H1 (cell line): ENCODE data around the gene MTIF2. TPM values are rescaled to one million over a fixed set of nuclear protein-coding genes. Genes with fewer than 3 reads are reported as not detected.

ENCODE experiments used
- CTCF ChIA-PET: fragments of 300-600 bp; sonication (Branson Sonifier 250); formaldehyde crosslinking; loops from one replicate; lab custom pipeline; 2021; ENCODE audit not compliant: partially characterized antibody; lab: Charles Lee
- POLR2A ChIA-PET: fragments of 300-600 bp; sonication (Branson Sonifier 250); formaldehyde crosslinking; loops from one replicate; lab custom pipeline; 2021; ENCODE audit warnings: inconsistent platforms; ENCODE audit not compliant: partially characterized antibody; lab: Charles Lee
- DNase-seq, 2 experiments: peaks; one replicate each; pipeline versions ENCODE4 v3.0.0 to v3.0.0-alpha.2; 2010 to 2022; ENCODE audit warnings: low spot score in 2 of 2, low read depth in 1 of 2, mixed read lengths in 1 of 2
- FAIRE-seq: peaks from 2 replicates; lab custom pipeline; 2011; peaks lifted over from hg19 to GRCh38; lab: Jason Lieb, UNC
- H2AFZ ChIP-seq: 2 replicates; pipeline ENCODE4 v1.8.1; 2012; ENCODE audit warnings: low read length, inconsistent platforms
- H2AK5ac ChIP-seq: 2 replicates; pipeline ENCODE4 v1.6.1; 2013; ENCODE audit warnings: low read depth, low read length
- H2BK120ac ChIP-seq: replicated peaks from 2 replicates; pipeline ENCODE3; 2013; ENCODE audit warnings: low read depth, low read length, inconsistent platforms
- H2BK12ac ChIP-seq: 2 replicates; pipeline ENCODE4 v1.6.1; 2013; ENCODE audit warnings: low read depth, low read length
- H2BK15ac ChIP-seq: 2 replicates; pipeline ENCODE4 v1.6.1; 2013; ENCODE audit warnings: low read length
- H2BK20ac ChIP-seq: 2 replicates; pipeline ENCODE4 v1.6.1; 2013; ENCODE audit warnings: low read length
- H2BK5ac ChIP-seq: 2 replicates; pipeline ENCODE4 v1.6.1; 2013; ENCODE audit warnings: low read depth, low read length
- H3K14ac ChIP-seq: 2 replicates; pipeline ENCODE4 v1.6.1; 2013; ENCODE audit warnings: inconsistent platforms; ENCODE audit not compliant: insufficient read length
- H3K18ac ChIP-seq: 2 replicates; pipeline ENCODE4 v1.6.1; 2013; ENCODE audit warnings: low read length; ENCODE audit errors: extremely low read depth
- H3K23ac ChIP-seq: 2 replicates; pipeline ENCODE4 v1.6.1; 2013; ENCODE audit warnings: inconsistent platforms; ENCODE audit not compliant: insufficient read length
- H3K23me2 ChIP-seq: 2 replicates; pipeline ENCODE4 v1.6.1; 2013; ENCODE audit warnings: low read depth, low read length
- H3K27ac ChIP-seq: 2 replicates; pipeline ENCODE4 v1.6.1; 2011; ENCODE audit warnings: low read depth, low read length, inconsistent platforms
- H3K27me3 ChIP-seq, 4 experiments: replicated peaks in 1 of 4; 1 replicate in 1 of 4; 2 replicates in 3 of 4; pipeline versions ENCODE4 v1.6.1 to v1.8.1; 2011 to 2013; ENCODE audit warnings: low read length in 3 of 4, mild to moderate bottlenecking in 3 of 4, inconsistent platforms in 2 of 4, mixed read lengths in 2 of 4, moderate library complexity in 1 of 4; ENCODE audit not compliant: control insufficient read depth in 3 of 4, insufficient read depth in 3 of 4; ENCODE audit errors: extremely low read depth in 1 of 4
- H3K36me3 ChIP-seq, 4 experiments: 2 replicates each; pipeline versions ENCODE4 v1.6.1 to v1.8.1; 2011 to 2013; ENCODE audit warnings: mild to moderate bottlenecking in 4 of 4, low read length in 3 of 4, moderate library complexity in 2 of 4, control low read depth in 1 of 4, inconsistent platforms in 1 of 4; ENCODE audit not compliant: insufficient read depth in 4 of 4, control insufficient read depth in 2 of 4
- H3K4ac ChIP-seq: replicated peaks from 2 replicates; pipeline ENCODE3; 2013; ENCODE audit warnings: low read length, low read depth, mixed read lengths, inconsistent platforms; ENCODE audit not compliant: insufficient read length
- H3K4me1 ChIP-seq, 4 experiments: replicated peaks in 1 of 4; 1 replicate in 1 of 4; 2 replicates in 3 of 4; pipeline versions ENCODE4 v1.6.1 to v1.8.1; 2011 to 2013; ENCODE audit warnings: low read length in 3 of 4, inconsistent platforms in 2 of 4, mixed read lengths in 1 of 4; ENCODE audit not compliant: insufficient read depth in 4 of 4, control insufficient read depth in 3 of 4
- H3K4me2 ChIP-seq, 2 experiments: 2 replicates each; pipeline versions ENCODE4 v1.6.1 to v1.8.1; 2011 to 2013; ENCODE audit warnings: low read depth in 2 of 2, low read length in 2 of 2, control low read depth in 1 of 2, inconsistent platforms in 1 of 2, mild to moderate bottlenecking in 1 of 2; ENCODE audit not compliant: insufficient read depth in 1 of 2
- H3K4me3 ChIP-seq, 4 experiments: fragments of 200-600, 300-600 bp in 1 of 4; sonication (generic), shearing (Covaris generic), sonication (Bioruptor Twin) in 1 of 4; 2 replicates each; pipeline versions ENCODE4 v1.5.1 to v1.8.1; 2011 to 2016; ENCODE audit warnings: low read length in 4 of 4, low read depth in 3 of 4, control low read depth in 2 of 4, inconsistent platforms in 2 of 4, mild to moderate bottlenecking in 2 of 4, mixed read lengths in 1 of 4, moderate library complexity in 1 of 4; ENCODE audit not compliant: insufficient read depth in 2 of 4; ENCODE audit errors: extremely low read depth in 1 of 4
- H3K56ac ChIP-seq: replicated peaks from 2 replicates; pipeline ENCODE3; 2013; ENCODE audit warnings: low read depth, mild to moderate bottlenecking, mixed read lengths, low read length, inconsistent platforms; ENCODE audit not compliant: insufficient read length
- H3K79me1 ChIP-seq: 2 replicates; pipeline ENCODE4 v1.6.1; 2013; ENCODE audit warnings: low read depth, low read length, control low read depth
- H3K79me2 ChIP-seq, 2 experiments: 2 replicates each; pipeline versions ENCODE4 v1.6.1 to v1.8.1; 2012 to 2013; ENCODE audit warnings: low read length in 2 of 2, mild to moderate bottlenecking in 2 of 2, inconsistent platforms in 1 of 2; ENCODE audit not compliant: insufficient read depth in 2 of 2, control insufficient read depth in 1 of 2
- H3K9ac ChIP-seq, 4 experiments: replicated peaks in 1 of 4; 1 replicate in 1 of 4; 2 replicates in 3 of 4; pipeline versions ENCODE4 v1.6.1 to v1.8.1; 2011 to 2013; ENCODE audit warnings: low read depth in 3 of 4, low read length in 3 of 4, control low read depth in 2 of 4, mild to moderate bottlenecking in 2 of 4, moderate library complexity in 2 of 4, inconsistent platforms in 1 of 4; ENCODE audit errors: extremely low read depth in 1 of 4
- H3K9me3 ChIP-seq, 2 experiments: 2 replicates each; pipeline versions ENCODE4 v1.6.1 to v1.8.1; 2012 to 2013; ENCODE audit warnings: mild to moderate bottlenecking in 2 of 2, moderate library complexity in 2 of 2, control low read depth in 1 of 2, inconsistent platforms in 1 of 2, low read depth in 1 of 2, low read length in 1 of 2, mixed read lengths in 1 of 2; ENCODE audit not compliant: insufficient read depth in 2 of 2
- H4K20me1 ChIP-seq, 2 experiments: replicated peaks in 1 of 2; 2 replicates each; pipeline versions ENCODE3 to v1.8.1; 2011 to 2013; ENCODE audit warnings: inconsistent platforms in 2 of 2, low read length in 2 of 2, mild to moderate bottlenecking in 1 of 2; ENCODE audit not compliant: insufficient read depth in 2 of 2, control insufficient read depth in 1 of 2
- H4K5ac ChIP-seq: 2 replicates; pipeline ENCODE4 v1.6.1; 2013; ENCODE audit warnings: low read length, low read depth, mixed read lengths, inconsistent platforms; ENCODE audit not compliant: insufficient read length
- H4K8ac ChIP-seq: 2 replicates; pipeline ENCODE4 v1.8.0; 2013; ENCODE audit warnings: mild to moderate bottlenecking, moderate library complexity, low read length, inconsistent platforms; ENCODE audit not compliant: insufficient read depth; ENCODE audit errors: extremely low read depth
- H4K91ac ChIP-seq: replicated peaks from 2 replicates; pipeline ENCODE3; 2013; ENCODE audit warnings: low read length, mixed read lengths, inconsistent platforms; ENCODE audit not compliant: insufficient read length
- BACH1 ChIP-seq: IDR thresholded peaks from 2 replicates; pipeline ENCODE4 v1.6.1; 2012; ENCODE audit warnings: low read length, improper control_type of control experiment
- CTBP2 ChIP-seq: IDR thresholded peaks from 2 replicates; pipeline ENCODE4 v1.7.0; 2011; ENCODE audit warnings: borderline replicate concordance, mild to moderate bottlenecking, moderate library complexity, mixed read lengths, low read length; ENCODE audit not compliant: insufficient read depth, insufficient read length
- KDM4A ChIP-seq: IDR thresholded peaks from one replicate; pipeline ENCODE4 v1.7.1; 2012; ENCODE audit warnings: low read depth, mild to moderate bottlenecking, moderate library complexity, low read length, inconsistent platforms; ENCODE audit not compliant: severe bottlenecking
- MAFK ChIP-seq: IDR thresholded peaks from 2 replicates; pipeline ENCODE4 v1.6.1; 2012; ENCODE audit warnings: low read depth, mild to moderate bottlenecking, improper control_type of control experiment, low read length
- RFX5 ChIP-seq: IDR thresholded peaks from 2 replicates; pipeline ENCODE4 v1.6.1; 2011; ENCODE audit warnings: low read depth, low read length, improper control_type of control experiment, borderline replicate concordance
- RXRA ChIP-seq: IDR thresholded peaks from 2 replicates; pipeline ENCODE4 v1.6.1; 2011; ENCODE audit warnings: low read depth, mild to moderate bottlenecking, low read length, moderate library complexity; ENCODE audit not compliant: insufficient read depth
- TCF12 ChIP-seq: IDR thresholded peaks from 2 replicates; pipeline ENCODE4 v1.6.1; 2011; ENCODE audit warnings: low read depth, mild to moderate bottlenecking, low read length
- WGBS, 2 experiments: shearing (Covaris generic) in 1 of 2; methylation state at CpG; one replicate each; pipeline versions ENCODE4 v1.1.6 to v1.1.7; 2013 to 2015; ENCODE audit warnings: low lambda C conversion rate in 2 of 2, mixed read lengths in 2 of 2, inconsistent platforms in 1 of 2, low coverage in 1 of 2, missing lambda C conversion rate in 1 of 2; ENCODE audit not compliant: insufficient replicate concordance in 2 of 2, insufficient coverage in 1 of 2, insufficient read length in 1 of 2; ENCODE audit errors: extremely low coverage in 1 of 2, missing lambda C conversion rate in 1 of 2; 5-methylcytosine and 5-hydroxymethylcytosine counted together
- polyA plus RNA-seq, 7 experiments: library from polyadenylated mRNA; depleted of rRNA in 3 of 7; stranded (reverse) in 5 of 7; unstranded in 2 of 7; fragments of >200 nt in 5 of 7; fragments of 200-250 nt in 2 of 7; gene quantifications; 1 replicate in 5 of 7; 2 replicates in 1 of 7; 4 replicates in 1 of 7; pipeline versions ENCODE4 v1.2.1 to v1.2.3, GENCODE V29; 2011 to 2013; ENCODE audit warnings: missing spikeins in 2 of 7, mixed read lengths in 2 of 7
- total RNA-seq: library from RNA; stranded (reverse); fragmentation: NEBNext Ultra II Directional; extraction: Animal tissue kit (Norgen Biotek cat#: 25700); gene quantifications from 2 replicates; pipeline ENCODE4 v1.2.1, GENCODE V29; 2021

Gene MTIF2
- total and polyA plus RNA-seq, 2 of the 8 experiments (the other 6 are each of a cell fraction or from before 2014, with no cell fraction given), result 11.0 to 36.0 TPM

DNA sequence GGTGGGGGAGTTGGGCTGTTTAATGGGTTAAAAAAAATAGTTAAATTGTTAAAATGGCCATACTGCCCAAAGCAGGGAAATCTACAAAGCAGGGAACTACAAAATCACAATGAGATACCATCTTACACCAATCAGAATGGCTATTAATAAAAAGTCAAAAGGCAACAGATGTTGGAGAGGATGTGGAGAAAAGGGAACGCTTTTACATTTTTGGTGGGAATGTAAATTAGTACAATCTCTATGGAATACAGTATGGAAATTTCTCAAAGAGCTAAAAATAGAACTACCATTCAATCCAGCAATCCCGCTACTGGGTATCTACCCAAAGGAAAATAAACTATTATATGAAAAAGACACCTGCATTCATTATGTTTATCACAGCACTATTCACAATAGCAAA is 64.1 kb downstream of the MTIF2 start:
- Histone ChIP-seq H2BK15ac (no peak overlapping the region), H4K5ac (no peak overlapping the region), H4K20me1 (no peaks in the 10 kb centered on the region), H2BK20ac (no peak overlapping the region), H3K4me2 (no peak overlapping the region), H3K4me3 (no peak overlapping the region), H4K8ac (no peak overlapping the region), H3K18ac (no peak overlapping the region), H3K4me1 (no peaks in the 10 kb centered on the region), H4K91ac (no peak overlapping the region), H2AK5ac (no peak overlapping the region), H3K79me2 (no peaks in the 10 kb centered on the region), H3K27ac (no peak overlapping the region), H2AFZ (no peak overlapping the region), H3K14ac (no peak overlapping the region), H3K36me3 (peaks cover 0 to 5% (median 0%) of the 10 kb centered on the region in 4 experiments; a peak in 1 of 8 replicates), H3K9ac (no peak overlapping the region), H3K23me2 (no peaks in the 10 kb centered on the region), H3K4ac (no peak overlapping the region), H3K23ac (no peak overlapping the region), H3K79me1 (no peaks in the 10 kb centered on the region), H2BK5ac (no peak overlapping the region), H2BK120ac (no peak overlapping the region), H3K56ac (no peak overlapping the region), H3K9me3 (no peaks in the 10 kb centered on the region; a peak in 1 of 4 replicates), H3K27me3 (no peaks in the 10 kb centered on the region), H2BK12ac (no peak overlapping the region)
- POLR2A ChIA-PET, result no interaction called here
- DNase-seq, result no peak
- TF ChIP-seq KDM4A (no peak), RFX5 (no peak), MAFK (no peak), RXRA (no peak), BACH1 (no peak), CTBP2 (no peak), TCF12 (no peak)
- CTCF ChIA-PET, result no interaction called here
- no peak for FAIRE-seq
- 96% methylated on average over 2 of the region's 2 CpGs; no CpG with 5 or more reads in 1 of the 2 experiments for WGBS, 2 experiments
